ENCODE data around the gene TLE1. TPM values are rescaled to one million over a fixed set of nuclear protein-coding genes. Genes with fewer than 3 reads are reported as not detected.
"Not testable (repeated sequence)": the region's sequence is repeated elsewhere in the genome, so short reads cannot be mapped to it uniquely, and the experiment has no call there.

Gene TLE1
- 9.0 and 13.6 TPM in 2 replicates for total RNA-seq (2014; rRNA removed; shearing (Covaris generic))

DNA sequence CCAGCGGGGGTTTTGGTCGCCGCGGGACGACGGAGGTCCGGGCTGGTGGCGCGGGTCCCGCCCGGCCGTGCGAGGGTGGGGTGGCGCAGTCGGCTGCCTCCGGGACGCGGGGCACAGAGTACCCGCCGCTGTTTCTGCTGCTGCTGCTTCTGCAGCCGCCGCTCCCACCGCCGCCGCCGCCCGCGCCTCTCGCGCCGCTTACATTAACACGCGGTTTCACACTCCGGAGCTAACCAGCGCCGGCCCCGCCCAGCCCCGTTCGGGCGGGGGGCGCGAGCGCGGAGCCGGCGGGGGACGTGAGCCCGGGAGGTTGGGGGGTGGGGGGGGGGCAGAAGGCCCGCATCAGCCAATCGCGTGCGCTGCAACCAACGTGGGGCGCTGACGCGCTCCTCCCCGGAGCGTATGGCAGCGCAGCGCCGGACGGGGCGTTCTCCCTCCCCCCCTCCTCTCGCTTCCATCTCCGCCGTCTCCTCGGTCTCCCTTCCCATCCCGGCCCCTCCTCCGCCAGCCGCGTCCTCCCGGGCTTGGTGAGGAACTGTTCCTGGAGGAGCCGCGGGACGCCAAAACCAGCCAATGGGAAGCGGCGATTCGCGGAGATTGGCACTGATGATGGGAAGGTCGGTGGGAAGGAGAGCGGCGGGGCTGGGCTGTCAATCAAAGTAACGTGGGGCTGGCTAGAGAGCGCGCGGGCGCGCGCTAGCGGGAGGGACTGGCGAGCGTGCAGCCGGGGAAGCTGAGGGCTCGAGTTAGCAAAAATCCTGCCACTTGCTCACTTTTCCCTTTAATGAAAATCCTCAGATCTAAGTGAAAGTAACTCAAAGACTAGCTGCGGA, at the start of gene TLE1:
Gene TLE1, minus strand, starts transcription at position 205 of the 833 bp plus-strand sequence. CDS start 1,307 bp downstream, outside the sequence.
- in situ Hi-C loops (cut with HindIII; ENCODE audit: low sequenced_read_pairs) = no loop called here
- DNase-seq (ENCODE audit: low spot score) = peak; percentile 99

DNA sequence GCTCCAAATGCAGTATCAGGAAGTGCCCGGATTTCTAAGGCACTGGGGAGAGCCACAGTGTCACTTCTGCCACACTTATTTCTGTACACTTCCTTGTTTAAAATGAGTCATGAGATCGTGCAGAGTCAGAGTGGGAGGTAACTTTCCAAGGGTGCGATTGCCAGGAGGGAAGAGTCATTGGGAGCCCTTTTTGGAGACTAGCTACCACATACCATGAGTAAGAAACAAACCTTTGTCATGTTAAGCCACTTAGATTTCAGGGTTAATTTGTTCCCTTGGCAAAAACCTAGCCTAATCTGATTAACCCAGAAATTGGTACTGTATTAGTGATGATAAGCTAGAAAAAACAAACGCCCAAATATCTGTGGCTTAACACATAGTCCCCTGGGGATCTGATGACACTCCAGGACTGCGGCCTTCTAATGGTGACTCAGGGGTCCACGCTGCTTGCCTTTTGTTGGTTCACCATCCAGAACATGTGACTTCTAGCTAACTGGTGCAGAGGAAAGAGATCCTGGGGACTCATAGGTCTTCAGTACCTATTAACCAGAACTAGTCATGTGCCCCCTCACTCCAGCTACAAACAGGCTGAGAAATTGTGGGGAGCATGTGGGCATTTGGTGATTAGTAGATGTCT, 48.6 kb upstream of the TLE1 start:
- no peak for DNase-seq (ENCODE audit: low spot score)
- in situ Hi-C loops (cut with HindIII; ENCODE audit: low sequenced_read_pairs) = no loop called here

DNA sequence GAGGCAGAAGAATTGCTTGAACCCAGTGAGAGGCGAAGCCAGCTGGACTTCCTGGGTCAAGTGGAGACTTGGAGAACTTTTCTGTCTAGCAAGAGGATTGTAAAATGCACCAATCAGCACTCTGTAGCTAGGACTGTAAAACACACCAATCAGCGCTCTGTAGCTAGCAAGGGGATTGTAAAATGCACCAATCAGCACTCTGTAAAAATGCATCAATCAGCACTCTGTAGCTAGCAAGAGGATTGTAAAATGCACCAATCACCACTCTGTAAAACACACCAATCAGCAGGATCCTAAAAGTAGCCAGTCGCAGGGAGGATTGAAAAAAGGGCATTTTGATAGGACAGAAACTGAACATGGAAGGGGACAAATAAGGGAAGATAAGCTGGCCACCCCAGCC, 41.2 kb upstream of the TLE1 start:
- DNase-seq (ENCODE audit: low spot score); in situ Hi-C loops (cut with HindIII; ENCODE audit: low sequenced_read_pairs): not testable (repeated sequence)

DNA sequence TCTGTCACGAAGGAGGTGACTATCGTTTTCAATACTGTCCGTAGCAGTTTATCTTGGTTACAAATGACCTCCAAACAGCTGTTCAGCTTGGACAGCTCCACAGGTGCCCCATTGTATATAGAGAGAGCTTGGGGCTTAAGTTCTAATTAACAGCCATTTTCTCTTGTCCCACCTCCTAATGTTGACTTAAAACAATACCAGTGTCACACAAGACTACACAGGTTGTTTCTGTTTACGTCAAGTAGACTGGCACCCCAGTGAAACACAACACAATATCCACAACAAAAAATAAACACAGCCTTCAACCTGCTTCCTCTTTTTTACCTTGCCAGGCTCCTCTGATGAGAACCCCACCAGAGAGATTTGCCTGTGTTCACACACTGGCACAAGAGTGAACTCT, 39.8 kb upstream of the TLE1 start:
- in situ Hi-C loops (cut with HindIII; ENCODE audit: low sequenced_read_pairs) = no loop called here
- no peak for DNase-seq (ENCODE audit: low spot score)

DNA sequence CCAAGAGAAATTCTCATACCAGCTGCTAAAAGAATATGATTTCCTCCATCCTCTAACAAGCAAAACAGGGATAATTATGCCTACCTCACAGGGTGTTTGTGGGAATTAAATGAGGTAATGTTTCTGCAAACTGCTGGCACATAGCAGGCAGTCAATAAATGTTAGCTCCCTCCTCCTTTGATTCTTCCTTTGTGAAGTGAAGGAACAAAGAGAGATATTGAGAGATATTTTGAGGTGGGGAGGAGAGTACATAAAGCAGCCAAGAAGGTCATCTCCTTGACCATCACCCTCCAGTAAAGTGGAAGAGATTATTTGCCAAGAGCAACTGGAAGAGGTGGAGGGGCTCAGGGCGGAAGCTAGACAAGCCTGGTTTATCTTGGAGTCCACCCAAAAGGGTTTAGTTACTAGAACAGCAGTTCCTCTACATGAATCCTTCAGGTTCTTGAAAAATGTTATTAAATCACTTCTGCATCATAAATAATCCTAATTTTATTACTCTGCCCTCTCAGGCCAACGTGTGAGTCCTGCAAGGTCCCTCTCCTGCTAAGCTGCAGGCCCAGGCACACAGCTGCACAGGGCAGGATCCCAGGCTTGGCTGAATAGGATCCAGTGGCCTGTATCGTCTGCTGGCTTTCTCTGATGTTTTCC, 35.0 kb upstream of the TLE1 start:
- in situ Hi-C loops (cut with HindIII; ENCODE audit: low sequenced_read_pairs) = no loop called here
- DNase-seq (ENCODE audit: low spot score) = no peak

DNA sequence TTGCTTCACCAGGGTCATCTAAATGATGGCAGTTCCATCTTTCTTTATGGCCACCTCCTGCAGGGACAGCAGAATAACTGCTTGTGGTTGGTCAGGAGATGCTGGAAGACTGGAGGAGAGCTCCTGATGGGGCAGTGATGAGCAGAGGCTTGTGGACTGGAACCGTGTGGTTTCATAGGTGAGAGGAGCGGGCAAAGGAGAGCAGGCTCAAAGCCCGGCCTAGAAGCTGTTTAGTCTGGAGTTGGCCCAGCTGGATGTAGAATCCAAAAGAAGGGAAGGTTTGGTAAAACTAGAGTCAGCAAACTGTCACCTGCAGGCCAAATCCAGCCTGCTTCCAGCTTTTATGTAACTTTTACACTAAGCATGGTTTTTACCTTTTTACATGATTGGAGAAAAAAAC, 32.9 kb upstream of the TLE1 start:
- in situ Hi-C loops (cut with HindIII; ENCODE audit: low sequenced_read_pairs) = no loop called here
- no peak for DNase-seq (ENCODE audit: low spot score)

DNA sequence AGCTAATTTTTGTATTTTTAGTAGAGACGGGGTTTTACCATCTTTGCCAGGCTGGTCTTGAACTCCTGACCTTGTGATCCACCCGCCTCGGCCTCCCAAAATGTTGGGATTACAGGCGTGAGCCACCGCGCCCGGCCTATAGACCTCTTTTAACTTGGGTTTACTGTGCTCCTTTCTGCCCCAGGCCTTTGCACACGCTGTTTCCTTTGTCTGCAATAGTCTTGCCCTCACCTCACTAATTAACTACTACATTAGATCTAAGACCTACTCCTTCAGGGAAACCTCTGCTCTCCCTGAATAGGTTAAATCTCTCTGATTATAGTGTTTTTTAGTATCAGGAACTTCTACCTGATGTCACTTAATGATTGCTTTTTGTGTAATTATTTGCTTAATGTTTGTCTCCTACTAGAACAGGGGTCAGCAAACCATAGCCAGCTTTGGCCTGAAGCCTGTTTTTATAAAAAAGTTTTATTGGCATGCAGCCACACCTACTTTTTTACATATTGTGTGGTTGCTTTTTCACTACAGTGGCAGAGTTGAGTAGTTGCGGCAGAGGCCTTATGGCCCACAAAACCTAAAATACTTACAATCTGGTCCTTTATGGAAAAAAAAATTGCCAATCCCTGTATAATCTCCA, 31.2 kb upstream of the TLE1 start:
- in situ Hi-C loops (cut with HindIII; ENCODE audit: low sequenced_read_pairs) = no loop called here

DNA sequence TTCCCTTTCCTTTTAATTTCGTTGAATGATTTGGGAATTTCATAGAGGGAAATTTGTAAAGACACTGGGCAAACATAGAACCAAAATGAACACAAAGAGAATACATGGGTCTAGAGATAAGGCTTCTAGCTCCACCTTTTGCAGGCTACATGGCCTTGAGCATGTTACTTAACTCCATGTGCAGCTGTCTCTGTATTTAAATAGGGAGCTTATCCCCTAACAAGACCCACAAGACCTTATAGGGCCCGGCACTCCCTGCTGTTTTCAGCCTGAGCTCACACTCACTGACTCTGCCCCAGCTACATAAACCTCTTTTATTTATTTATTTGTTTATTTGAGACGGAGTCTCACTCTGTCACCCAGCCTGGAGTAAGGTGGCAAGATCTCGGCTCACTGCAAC, 30.6 kb upstream of the TLE1 start:
- in situ Hi-C loops (cut with HindIII; ENCODE audit: low sequenced_read_pairs) = no loop called here

More for the DNA sequence above, 31.2 kb upstream of the TLE1 start:
- no peak for DNase-seq (ENCODE audit: low spot score)

DNA sequence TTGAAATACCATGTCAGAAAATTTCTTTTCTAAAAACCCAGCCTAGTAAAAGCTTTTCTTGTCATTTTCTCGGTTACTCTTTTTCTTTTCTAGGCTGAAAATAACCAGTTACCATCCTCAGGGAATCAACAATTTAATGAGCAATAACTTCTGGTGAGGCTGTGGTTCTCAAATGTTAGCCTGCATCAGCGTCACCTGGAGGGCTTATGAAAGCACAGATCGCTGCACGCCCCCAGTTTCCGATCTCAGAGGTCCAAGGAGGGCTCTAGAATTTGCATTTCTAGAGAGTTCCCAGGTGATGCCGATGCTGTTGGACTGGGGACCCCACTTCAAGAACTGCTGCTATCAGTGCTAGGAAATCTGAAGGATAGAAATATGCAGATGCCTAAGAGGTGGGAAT, 28.9 kb upstream of the TLE1 start:
- DNase-seq (ENCODE audit: low spot score) = no peak
- in situ Hi-C loops (cut with HindIII; ENCODE audit: low sequenced_read_pairs) = no loop called here

More for the DNA sequence above, 30.6 kb upstream of the TLE1 start:
- no peak for DNase-seq (ENCODE audit: low spot score)

DNA sequence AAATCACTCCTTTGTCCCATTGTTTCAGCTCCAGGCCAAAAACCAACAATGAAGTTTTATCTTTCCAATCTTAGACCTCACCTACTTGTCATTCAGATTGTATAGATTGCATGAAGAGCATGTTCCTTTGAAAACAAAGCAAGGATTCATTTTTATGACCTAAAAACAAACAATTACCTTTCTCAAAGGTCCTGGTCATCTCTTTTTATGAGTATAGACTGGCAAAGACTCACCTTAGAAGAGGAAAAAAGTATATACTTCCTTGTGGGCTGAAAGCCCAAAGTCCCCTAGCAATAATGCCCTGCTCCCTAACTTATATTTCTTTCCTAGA, 28.4 kb upstream of the TLE1 start:
- in situ Hi-C loops (cut with HindIII; ENCODE audit: low sequenced_read_pairs) = no loop called here
- no peak for DNase-seq (ENCODE audit: low spot score)

DNA sequence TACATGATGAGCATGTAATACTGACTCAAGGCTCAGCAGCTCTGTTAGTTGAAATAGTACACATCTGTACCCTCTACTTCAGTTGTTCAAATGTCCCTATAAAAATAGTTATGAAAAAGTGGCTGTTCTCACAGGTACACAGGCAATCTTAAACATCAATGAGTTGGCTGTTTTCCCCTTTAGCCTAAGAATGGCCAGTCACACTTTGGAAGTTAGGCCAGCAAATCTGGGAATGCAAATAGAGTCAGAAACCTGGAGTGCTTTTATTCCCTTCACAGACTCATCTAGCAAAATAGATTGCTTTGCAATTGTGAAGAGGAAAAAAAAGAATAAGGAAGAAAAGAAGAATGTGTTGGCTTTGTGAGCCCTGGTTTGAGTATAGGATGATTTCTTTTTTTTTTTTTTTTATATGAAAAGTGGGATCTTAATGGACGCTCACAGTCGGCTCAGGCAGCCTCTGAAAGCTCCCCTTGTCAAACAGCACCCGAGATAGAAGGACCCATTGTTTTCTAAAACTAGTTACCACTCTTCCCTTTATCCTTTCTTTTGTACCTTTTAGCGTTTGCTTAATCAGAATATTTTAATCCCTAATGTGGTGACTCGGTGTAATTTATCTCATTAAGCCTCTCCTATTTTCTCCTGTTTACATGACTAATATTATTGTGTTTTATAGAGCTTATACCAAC, 27.9 kb upstream of the TLE1 start:
- no peak for DNase-seq (ENCODE audit: low spot score)

DNA sequence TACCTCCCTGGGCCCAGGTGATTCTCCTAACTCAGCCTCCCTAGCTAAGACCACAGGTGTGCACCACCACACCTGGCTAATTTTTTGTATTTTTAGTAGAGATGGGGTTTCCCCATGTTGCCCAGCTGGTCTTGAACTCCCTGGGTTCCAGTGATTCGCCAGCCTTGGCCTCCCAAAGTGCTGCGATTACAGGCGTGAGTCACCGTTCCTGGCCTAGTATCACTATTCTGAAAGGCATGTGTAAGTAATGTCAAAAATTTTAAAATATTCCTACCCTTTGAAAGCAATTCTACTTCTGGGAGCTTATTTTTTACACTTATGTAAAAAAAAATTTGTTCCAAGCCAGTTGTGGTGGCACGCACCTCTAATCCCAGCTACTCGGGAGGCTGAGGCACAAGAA, 27.1 kb upstream of the TLE1 start:
- in situ Hi-C loops (cut with HindIII; ENCODE audit: low sequenced_read_pairs) = no loop called here

More for the DNA sequence above, 27.9 kb upstream of the TLE1 start:
- in situ Hi-C loops (cut with HindIII; ENCODE audit: low sequenced_read_pairs) = no loop called here

DNA sequence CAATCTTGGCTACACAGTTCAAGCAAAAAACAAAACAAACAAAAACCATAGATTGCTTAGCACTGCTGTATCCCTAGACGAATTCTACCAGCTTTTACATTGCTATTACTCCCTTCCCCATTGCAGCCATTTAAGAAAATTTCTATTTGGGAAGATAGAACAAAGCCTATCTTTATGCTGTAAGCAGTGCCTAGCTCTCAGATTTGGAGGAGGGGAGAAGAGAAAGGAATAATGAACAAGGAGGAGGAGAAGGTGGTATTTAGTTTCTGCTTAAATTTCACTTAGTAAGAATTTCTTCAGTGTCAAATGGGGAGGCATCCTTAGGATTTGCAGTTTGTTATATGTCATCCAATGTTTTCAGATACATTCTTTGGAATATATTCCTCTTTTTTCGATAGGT, 16.2 kb upstream of the TLE1 start:
- in situ Hi-C loops (cut with HindIII; ENCODE audit: low sequenced_read_pairs) = no loop called here
- no peak for DNase-seq (ENCODE audit: low spot score)

More for the DNA sequence above, 27.1 kb upstream of the TLE1 start:
- DNase-seq (ENCODE audit: low spot score) = no peak

DNA sequence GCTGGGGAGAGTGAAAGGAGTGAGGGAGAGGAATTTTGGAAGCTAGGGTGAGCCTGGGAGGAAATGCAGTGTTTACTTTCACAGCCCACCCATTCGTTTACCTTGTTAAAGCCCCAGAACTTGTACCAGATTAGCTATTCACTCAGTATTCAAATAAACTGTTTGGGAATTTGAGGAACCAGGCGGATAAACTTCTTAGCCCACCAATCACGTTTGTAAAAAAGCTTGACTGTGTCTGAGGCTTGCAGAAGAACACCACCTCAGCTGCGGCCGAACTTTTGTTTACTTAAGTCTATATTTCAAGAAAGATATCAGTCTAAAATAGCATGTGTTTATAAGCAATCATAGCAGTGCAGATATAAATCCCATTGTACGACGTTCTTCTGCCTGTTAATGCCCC, 5.2 kb upstream of the TLE1 start:
- no peak for DNase-seq (ENCODE audit: low spot score)
- in situ Hi-C loops (cut with HindIII; ENCODE audit: low sequenced_read_pairs) = no loop called here

DNA sequence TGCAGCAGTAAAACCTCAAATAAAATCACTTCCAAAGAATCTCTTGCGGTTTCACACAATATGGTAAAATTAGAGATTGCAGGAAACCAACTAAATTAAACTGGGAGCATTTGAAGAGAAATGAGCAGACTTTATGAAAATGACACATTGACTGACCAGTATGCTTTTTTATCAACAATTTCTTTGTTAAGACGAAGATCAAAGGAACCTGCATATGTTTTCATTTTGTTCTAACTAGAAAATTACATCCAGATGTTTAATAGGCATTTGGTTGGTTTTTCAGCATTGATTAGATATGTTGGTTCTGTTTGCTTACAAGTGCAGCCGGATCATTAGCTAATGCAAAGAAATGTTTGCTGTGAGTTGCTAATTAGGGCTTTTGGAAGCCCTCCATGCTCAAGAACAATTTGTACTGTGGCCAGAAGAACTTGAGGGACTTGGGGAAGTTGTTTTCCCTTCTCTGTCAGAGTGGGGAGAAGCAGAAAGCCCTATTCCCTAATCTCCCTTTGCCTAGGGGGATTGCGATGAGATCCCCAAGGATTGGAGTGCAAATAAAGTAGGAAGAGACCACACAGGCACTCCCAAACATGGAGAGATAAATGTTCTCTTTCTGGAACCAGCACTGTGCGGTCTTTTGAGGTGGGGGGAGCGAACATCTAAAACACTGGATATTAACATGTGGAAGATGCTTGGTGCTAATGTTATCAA, 4.5 kb upstream of the TLE1 start:
- no peak for DNase-seq (ENCODE audit: low spot score)
- in situ Hi-C loops (cut with HindIII; ENCODE audit: low sequenced_read_pairs) = no loop called here

DNA sequence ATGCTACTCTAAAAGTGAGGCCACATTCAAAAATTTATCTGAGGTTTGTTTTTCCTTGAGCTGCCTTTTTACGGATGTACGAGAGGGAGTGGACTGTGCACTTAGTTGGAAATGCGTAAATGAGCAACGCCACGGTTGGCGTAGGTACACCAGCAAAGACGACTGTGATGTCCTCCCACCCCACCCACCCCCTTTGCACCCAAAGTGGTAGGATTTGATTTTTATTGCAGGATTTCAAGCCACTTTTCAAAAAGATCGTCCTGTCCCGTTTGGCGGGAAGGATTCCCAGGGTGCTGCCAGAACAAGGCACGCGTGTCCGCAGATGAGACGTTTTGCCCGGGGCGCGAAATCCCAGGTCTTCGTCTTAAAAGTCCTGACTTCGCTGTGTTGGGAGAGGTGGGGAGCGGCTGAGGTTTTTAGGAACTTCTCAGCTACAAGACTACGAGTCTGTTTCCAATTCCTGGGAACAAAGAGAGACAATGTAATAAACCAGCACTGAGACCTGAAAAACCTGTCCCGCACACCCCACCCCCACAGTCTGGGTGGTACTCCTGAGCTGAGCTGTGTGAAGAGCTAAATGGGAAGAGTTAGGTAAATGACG, 1.0 kb upstream of the TLE1 start:
- DNase-seq (ENCODE audit: low spot score) = peak; percentile 54
- in situ Hi-C loops (cut with HindIII; ENCODE audit: low sequenced_read_pairs) = no loop called here

DNA sequence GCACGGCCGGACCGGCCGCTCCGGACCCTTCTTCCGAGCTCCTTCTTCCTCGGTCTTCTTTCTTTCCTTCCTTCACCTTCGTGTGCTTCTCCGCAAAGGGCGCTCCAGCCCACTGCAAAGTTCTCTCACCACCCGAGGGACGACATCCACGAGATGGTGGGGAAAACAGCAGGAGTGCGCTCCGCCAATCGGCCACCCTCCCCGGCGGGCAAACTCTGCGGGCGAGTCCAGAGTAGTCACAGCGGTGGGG, 329 bp downstream of the TLE1 start:
- in situ Hi-C loops (cut with HindIII; ENCODE audit: low sequenced_read_pairs); DNase-seq (ENCODE audit: low spot score): not testable (repeated sequence)

DNA sequence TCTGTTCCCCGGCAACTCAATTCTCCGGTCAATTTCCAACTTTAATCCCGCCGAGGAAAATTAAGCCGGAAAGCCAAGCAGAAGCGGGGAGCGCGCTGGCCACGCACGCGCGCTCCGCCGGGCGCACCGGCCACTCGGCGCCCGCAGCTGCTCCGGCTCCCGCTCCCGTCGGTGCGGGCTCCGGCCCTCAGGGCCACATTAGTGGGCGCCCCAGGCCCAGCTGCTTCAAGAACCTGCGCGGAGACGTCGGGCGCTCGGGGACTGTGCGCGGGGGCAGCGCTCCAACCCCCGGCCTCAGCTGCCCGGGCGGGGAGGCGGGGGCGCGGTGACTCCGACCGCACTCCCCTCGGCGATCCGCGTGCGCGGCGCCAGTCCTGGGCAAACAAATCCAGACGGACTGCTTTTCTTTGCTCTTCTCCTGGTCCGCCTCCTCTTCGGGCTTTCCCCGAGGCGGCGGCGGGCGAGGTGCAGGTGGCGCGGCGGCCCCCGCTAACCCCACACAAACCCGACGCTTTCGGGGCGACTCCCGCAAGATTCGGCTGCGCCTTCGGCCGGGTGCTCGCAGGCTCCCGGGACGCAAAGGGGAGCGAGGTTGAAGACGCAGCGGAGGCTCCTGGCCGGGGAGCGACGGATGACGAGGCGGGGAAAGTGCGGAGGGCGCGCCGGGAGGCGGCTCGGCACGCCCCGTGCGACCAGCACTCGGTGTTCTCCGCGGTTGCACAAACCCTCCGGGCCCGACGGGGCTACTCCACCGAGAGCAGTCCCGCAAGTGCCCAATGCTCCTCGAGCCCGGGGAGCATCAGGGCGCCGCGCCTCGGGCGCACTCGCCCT, 870 bp downstream of the TLE1 start:
- in situ Hi-C loops (cut with HindIII; ENCODE audit: low sequenced_read_pairs); DNase-seq (ENCODE audit: low spot score): not testable (repeated sequence)

Data from G401 (cell line).